ENCODE results near the gene ZNG1A.
A peak's percentile ranks its signal among the peaks of the same experiment; 100 is the strongest.
"Not testable (repeated sequence)": the region's sequence is repeated elsewhere in the genome, so short reads cannot be mapped to it uniquely, and the experiment has no call there.

The ZNG1A gene

DNA sequence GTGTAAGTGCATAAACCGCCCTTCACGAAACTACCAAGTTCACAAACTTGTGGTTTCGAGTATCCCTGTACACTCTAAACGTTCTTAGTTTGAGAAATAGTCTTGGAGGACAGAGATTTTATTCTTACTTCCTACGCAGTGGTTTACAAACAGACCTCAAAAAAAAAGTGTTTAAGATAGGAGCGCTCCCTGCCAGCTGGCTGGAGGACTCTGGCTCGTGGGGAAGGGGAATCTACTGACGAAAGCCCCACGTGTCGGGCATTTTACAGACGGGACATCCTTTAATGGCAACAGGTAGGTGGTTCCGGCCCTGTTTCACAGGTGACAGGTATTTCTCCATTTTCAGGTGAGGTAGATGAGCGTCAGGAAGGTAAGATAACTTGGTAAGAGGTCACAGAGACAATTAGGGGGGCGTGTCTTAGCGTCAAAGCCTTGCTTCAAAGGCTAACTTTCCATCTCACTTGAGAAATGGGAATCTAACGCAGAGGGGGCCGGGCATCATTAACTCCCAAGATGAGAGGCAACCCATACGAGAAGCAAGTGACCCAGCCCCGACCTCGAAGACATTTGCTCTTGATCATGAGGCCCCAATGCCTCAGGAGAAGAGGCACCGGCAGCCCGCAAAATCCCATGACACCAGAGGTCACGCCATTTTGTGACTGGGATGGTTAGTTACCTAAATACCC lies 573 bp downstream of the ZNG1A start:
- H3K4me3 ChIP-seq (ENCODE audit: low read depth, low read length): peak overlapping the region; percentile 43

DNA sequence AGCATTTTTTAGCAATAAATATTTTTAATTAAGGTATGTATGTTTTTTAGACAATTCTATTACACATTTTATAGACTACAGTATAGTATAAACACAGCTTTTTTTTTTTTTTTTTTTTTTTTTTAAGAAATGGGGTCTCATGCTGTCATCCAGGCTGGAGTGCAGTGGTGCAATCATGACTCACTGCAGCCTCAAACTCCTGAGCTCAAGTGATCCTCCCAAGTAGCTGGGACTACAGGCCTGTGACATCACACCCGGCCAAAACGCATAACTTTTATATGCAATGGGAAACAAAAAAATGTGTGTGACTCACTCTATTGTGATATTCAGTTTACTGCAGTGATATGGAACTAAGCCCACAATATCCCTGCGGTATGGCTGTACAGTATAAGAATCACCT lies 9.1 kb downstream of the ZNG1A start:
- H3K4me3 ChIP-seq (ENCODE audit: low read depth, low read length): not testable (repeated sequence)

DNA sequence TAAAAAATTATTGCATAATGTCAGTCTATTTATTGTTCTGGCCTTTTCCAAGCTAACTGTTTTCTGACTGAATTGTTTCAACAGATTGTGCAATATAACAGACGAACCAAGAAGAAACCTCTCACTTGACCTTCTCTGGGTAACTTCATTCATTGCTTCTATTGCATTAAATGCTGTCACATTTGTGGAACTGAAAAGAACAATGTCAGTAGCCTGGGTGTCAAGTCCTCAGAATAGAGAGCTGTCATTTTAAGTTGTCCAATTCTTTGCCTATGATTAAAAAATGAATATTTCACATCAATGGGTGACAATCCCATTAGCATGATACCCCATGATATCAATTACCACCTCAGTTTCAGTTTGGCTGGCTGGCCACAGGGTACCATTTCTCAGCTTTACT lies 19.0 kb downstream of the ZNG1A start:
- H3K4me3 ChIP-seq (ENCODE audit: low read depth, low read length): not testable (repeated sequence)

DNA sequence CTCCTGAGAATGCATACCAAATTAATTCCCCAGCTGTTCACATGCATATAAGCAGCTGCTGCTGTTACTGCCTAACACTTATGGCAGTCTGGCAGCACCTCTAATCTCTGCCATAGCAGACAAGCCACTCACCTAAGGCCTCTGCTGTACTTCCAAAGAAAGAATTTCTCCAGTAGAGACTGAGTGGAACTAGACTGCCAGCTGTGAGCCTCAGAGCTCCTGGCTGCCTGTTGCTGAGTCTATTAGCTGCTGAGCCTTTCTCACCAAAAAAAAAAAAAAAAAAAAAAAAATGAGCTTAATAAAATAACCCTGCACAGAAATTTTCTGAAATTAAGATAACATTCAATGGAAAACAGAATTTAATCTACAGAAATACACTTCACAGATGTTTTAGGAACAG lies 27.7 kb downstream of the ZNG1A start:
- H3K4me3 ChIP-seq (ENCODE audit: low read depth, low read length): not testable (repeated sequence)

DNA sequence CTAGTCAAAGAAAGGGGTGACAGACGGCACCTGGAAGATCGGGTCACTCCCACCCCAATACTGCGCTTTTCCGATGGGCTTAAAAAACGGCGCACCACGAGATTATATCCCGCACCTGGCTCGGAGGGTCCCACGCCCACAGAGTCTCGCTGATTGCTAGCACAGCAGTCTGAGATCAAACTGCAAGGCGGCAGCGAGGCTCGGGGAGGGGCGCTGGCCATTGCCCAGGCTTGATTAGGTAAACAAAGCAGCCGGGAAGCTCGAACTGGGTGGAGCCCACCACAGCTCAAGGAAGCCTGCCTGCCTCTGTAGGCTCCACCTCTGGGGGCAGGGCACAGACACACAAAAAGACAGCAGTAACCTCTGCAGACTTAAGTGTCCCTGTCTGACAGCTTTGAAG lies 39.0 kb downstream of the ZNG1A start:
- H3K4me3 ChIP-seq (ENCODE audit: low read depth, low read length): not testable (repeated sequence)

DNA sequence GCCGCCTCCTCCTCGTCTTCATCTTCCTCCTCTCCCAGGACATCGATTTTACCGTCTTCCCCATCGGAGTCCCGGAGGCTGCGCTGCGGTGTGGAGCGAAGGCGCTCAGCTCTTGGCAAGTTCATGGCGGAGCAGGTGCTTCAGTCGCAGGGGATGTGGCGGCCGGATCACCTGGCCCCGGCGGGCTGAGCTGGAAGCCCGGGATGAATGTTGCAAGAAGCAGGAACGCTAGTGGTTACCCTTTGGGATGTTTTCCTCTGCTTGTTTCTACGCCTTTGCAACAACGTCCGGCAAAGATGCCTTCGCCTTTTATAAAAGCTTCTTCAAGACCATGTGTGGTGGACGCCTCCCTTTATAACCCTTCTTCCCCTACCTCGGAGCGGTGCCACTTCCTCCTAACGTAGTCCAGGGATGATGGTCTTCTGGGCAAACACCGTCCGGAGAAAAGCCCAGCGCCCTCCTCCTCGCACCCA lies 60.8 kb downstream of the ZNG1A start, which contains the start of gene FOXD4:
Gene FOXD4, minus strand, starts transcription at position 423 of the 473 bp plus-strand sequence. Its CDS starts 298 bp downstream, at position 125.
- not testable (repeated sequence) for H3K4me3 ChIP-seq (ENCODE audit: low read depth, low read length)

DNA sequence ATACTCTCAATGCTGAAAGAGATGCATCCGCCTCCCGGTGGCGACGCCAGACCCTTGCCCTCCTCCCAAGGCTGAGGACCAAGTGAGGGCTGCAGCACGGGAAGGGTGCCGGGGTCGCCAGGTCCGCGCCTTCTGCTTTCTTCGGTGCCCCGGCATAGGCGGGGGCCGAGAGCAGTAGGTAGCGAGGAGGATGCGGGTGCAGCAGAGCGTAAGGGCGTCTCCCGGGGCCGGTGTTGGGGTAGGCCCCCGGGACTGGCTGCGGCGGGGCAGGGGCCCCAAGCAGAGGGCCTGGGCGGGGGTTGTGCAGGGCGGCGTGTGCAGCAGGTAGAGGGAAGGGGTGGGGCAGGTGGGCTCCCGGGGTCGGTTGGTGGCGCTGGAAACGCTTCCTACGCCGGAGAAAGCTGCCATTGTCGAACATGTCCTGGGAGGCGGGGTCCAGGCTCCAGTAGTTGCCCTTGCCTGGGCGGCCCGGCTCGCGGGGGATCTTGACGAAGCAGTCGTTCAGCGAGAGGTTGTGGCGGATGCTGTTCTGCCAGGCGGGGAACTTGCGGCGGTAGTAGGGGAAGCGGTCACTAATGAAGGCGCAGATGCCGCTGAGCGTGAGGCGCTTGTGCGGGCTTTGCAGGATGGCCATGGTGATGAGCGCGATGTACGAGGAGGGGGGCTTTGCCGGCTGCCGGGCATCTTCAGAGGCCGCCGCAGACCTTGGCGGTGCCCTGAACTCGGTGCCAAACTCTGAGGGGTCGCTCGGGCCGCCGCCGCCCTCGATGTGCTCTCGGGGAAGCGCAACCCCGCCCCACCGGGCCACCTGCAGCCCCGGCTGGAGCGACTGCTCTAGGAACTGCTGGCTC lies 61.5 kb downstream of the ZNG1A start:
- not testable (repeated sequence) for H3K4me3 ChIP-seq (ENCODE audit: low read depth, low read length)

DNA sequence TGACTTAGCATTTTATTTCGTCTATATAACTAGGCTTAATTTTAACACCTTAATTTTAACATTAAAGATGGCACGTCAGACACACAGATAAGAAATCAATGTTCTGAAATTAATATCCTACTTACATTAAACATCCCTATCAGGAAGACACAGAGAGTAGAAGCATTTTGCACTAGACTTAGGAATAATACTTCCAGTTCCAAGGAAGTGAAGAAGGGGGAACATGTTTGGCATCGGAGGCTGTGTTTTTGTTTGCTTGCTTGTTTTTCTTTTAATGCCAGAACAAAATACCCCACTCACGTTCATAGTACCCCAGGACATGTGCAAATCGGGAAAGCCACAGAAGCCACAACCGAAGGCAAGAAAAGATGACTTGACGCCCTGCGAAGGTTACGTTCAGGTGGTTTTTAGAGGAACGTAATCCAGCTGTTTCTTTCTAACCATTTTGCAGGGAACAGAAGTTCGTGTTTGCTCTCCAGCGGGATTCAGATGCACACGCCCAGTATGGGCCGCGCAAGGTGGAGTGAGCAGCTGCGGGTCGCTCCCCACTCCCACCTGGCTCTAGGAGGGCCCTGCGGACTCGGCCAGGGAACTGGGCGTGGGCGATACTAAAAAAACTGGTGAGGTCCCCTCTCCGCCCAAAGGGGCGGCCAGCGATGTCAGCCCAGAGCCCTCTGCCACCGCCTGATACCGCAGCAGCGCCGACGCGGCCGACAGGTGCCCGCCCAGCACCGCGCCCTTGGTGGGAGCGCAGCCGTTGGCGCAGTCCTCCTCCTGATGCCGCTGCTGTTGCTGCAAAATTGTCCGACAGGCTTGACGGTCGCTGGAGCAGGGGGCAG lies 62.4 kb downstream of the ZNG1A start:
- not testable (repeated sequence) for H3K4me3 ChIP-seq (ENCODE audit: low read depth, low read length)

DNA sequence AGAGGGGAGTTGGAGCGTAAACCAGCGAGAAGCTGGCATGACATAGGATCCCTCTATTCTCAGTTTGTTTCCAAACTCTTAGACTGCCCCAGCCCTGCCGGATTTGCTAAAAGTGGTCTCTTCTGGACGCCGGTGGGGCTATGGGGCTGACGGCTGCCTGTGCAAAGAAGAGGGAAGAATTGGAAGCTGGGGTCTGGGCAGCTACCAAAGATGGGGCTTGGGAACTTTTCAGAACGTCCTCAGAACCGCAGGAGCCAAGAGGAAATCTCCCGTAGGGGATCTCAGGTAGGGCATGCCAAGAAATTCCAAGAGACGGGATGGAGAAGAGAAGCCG lies 63.8 kb downstream of the ZNG1A start:
- H3K4me3 ChIP-seq (ENCODE audit: low read depth, low read length): not testable (repeated sequence)

DNA sequence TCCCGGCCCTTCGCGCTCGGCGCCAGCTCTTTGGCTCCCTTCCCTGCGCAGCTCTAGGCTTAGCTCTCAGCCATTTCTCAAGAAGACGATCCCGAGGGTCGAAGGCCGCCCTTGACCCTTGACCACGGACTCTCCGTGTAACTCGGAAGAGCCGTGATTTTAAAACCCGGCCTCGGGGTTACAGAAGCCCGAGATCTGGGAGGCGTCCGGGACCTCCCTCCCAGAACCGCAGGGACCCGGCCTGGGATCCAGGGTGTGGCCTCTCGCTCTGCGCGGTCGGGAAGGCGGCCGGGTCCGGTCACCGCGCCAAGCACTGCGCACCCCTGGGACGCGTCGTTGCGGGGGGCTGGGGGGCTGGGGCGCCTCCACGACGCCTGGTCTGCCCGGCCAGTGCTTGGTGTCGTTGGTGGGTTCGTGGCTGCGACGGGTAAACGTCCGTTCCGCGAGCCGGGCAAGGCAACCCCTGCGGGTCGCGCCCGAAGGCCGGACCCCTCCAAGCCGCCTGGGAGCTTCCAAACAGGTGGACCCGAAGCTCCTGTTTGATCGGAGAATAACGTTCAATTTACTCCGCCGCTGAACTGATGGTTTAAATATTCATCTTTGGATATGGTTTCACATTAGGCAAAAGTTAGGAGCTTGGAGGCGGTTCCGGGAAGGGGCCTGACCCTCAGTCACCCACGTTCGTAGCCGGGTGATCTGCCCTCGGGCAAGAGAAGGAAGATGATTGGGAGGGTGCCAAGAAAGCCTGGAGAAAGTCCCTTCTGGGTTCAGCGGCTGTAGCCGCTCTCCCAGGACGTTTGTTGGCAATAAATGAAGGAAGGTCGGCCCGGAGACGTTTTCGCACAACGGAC lies 64.4 kb downstream of the ZNG1A start:
- H3K4me3 ChIP-seq (ENCODE audit: low read depth, low read length): not testable (repeated sequence)

DNA sequence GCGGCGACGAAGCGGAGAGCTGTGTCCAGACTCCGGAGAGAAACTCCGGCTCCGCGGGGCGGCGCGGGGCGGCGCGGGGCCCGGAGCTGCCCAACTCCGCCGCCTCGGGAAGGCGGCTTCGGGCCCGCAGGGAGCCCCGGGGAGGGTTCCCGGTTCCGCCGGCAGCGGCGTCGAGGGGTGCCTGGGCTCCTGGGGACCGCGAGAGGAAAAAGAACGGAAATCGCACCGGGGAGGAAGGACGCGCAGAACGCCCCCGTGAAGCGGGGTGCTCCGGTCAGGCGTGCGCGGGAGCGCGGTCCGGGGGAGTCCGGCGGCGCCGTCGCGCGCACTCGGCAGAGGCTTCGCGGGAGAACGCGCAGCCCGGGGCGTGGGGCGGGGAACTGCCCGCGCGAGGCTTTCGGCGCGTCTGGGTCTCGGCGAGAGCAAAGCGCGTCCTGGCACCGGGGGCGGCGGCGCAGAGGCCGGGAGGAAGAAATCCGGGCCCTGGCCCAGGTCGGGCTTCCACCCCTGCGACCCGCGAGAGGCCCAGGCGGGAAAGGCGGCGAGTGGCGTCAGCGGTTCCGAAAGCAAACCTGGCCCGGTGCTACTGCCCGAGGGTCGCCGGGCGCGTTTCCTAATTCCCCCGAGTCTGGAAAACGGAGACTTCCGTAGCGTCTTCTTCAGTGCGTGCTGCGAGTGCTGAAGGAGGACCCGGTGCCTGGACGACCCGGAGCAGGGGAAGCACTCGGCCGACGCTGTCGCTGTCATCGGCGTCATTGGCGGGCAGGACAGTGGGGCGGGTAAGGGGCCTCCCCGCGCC lies 65.2 kb downstream of the ZNG1A start:
- H3K4me3 ChIP-seq (ENCODE audit: low read depth, low read length): peak overlapping the region; percentile 4

DNA sequence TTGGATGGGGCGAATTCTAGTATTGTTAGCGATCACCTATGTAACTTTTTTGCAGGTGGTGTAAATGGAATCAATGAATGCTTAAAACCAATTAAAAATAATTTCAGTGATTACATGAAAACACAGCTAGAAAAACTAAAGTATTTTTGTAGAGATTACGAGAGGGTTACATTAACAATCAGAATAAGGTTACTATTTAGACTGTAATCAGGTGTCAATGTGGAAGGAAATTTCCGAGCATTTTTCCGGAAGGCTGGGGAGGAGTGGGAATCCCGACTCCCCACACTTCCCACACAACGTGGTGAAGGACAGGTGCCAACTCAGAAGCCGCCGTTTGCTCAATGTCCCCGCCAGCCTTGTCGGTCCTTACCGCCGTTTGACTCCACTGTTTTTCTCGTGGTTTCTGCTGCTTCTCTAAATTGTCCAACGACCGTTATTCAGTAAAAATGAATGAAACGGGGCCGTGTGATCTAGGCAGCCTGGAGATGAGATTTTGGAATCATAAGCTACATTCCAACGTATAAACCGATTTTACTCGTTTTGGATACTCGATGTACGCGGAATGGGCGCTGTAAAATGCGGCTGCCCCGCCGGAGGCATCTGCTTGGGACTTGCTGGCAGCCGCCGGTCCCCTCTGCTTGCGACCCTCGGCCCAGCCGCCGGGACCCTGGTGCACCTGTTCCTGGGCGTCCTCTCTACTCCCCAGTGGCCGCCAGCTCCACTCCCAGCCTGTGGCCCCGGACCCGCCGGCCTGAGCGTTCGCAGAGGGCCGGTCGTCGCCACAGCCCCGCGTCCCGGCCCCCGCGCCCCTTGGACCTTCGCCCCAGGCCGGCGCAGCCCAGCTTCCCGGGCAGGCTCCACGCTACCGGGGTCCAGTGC lies 66.0 kb downstream of the ZNG1A start:
- not testable (repeated sequence) for H3K4me3 ChIP-seq (ENCODE audit: low read depth, low read length)

DNA sequence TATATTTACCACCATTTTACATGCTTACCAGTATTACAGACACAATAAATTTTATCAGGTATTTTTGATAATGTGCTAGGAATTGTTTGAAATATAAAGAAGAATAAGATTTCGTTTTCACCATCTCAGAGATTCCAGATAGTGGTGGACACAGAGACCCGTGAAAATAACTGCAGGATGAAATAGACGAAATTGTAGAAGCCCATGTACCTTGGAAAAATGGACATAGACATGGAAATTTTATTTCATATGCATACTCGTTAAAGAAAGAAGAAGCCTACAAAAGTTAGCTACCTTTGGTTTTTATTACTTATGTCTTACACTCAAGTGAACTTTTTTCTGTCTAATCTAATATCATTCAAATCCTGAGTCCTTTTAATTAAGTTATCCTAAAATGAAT lies 68.2 kb downstream of the ZNG1A start:
- not testable (repeated sequence) for H3K4me3 ChIP-seq (ENCODE audit: low read depth, low read length)

DNA sequence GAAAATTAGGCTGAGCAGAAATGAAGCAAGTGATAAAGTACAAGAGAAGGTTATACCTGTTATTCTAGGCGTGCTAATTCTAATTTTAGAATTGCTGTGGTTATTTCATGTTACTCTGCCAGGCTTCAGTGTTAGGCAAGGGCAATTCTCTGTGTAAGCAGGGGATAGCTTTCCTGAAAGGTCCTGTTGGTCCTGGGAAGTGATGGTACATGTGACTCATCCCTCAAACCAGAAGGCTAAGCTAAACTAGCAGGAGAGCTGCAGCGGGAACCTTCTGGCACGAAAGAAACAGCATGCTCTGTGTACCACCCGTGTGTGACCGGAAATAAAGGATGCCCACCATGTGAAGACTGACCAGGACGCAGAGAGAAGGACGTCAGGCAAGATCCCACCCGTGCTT lies 69.3 kb downstream of the ZNG1A start:
- not testable (repeated sequence) for H3K4me3 ChIP-seq (ENCODE audit: low read depth, low read length)

DNA sequence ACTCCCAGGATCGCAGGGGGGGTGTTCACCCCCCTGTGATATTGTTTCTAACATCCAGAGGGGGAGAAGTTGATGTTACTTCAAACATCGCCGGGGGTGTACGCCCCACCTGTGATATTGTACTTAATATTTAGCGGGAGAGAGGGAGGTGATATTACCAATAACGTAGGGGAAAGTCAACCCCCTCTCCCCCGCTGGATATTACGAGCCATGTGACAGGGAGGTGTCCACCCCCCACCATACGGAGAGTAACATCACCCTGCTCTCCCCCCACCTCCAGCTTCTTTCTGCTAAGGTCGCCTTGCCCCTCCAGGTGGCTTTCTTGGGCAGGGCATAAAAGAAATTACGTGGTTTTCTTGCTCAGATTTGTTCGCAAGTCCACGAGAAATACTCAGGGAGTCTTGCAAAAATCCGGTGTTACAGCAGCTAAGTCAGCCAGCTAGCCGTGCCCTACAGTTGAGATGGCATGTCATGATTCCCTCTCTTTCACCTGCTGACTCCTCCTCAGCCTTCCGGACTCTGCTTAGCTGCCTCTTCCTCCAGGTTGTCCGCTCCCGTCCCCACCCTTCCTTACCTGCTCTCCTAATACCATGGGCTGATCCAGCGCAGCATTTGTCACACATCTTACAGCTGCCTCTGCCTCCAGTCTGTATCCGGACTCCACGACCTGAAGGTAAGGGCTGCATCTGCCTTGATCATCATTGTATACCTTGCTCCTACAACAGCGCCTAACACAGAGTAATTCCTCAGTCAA lies 69.9 kb downstream of the ZNG1A start:
- H3K4me3 ChIP-seq (ENCODE audit: low read depth, low read length): not testable (repeated sequence)

DNA sequence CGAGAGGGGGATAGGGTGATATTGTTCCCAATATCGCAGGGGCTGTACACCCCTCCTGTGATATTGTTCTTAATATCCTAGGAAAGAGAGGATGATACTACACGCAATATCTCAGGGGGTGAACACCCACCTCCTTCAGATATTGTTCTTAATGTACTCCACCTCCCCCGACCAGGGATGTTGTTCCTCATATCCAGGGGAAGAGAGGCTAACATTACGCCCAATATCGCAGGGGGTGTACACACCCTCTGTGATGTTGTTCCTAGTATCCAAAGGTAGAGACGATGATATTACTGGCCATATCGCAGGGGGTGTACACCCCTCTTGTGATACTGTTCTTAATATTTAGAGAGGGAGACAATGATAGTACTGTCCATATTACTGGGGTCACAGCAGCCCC lies 72.9 kb downstream of the ZNG1A start:
- not testable (repeated sequence) for H3K4me3 ChIP-seq (ENCODE audit: low read depth, low read length)

DNA sequence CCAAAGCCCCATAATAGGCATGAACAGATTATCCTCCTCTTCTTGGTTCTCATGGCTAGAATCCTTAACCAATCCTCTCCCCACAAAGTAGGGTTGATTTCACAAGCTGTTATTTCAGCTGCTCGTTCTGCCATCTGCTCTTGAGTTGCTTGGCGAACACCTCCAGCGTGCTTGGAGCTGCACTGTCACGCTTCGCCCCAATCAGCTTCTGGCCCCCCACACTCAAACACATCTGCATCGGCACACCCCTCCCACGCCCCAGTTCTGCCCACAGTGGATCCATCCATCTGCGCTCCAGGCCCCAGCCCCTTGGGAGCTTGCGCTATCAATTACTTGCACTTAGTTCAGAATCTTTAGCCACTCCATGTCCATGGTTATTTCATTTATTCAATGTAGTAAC lies 78.4 kb downstream of the ZNG1A start:
- H3K4me3 ChIP-seq (ENCODE audit: low read depth, low read length): not testable (repeated sequence)

DNA sequence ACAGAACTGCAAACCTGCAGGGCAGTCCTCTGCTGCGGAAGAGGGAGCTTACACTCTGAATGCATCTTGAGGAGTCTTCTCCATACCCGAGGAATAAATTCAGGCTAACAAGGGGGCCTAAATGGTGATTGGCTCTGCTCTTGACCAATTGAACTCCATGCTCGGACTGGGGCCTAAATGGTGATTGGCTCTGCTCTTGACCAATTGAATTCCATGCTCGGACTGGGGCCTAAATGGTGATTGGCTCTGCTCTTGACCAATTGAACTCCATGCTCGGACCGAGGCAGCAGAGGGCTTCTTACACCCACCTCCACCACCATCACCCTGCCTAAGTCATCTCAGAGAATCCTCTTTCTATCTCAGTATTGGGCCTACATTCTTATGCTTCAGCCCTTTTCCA lies 79.0 kb downstream of the ZNG1A start:
- not testable (repeated sequence) for H3K4me3 ChIP-seq (ENCODE audit: low read depth, low read length)
